Skin of body (tissue), 2 donors: ENCODE results near the gene NBDY. TPM values are rescaled to one million over a fixed set of nuclear protein-coding genes. Genes with fewer than 3 reads are reported as not detected.
"Not testable (repeated sequence)": the region's sequence is repeated elsewhere in the genome, so short reads cannot be mapped to it uniquely, and the experiment has no call there.

Source experiments
- DNase-seq: peaks from one replicate; lab custom pipeline; 2025; lab: John Stamatoyannopoulos, UW
- total RNA-seq: library from RNA; depleted of rRNA; stranded (reverse); fragments of >200 nt; gene quantifications from one replicate; pipeline ENCODE4 v1.2.3, GENCODE V29; 2014

The NBDY gene, protein sequence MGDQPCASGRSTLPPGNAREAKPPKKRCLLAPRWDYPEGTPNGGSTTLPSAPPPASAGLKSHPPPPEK
- total RNA-seq = 5.5 TPM

DNA sequence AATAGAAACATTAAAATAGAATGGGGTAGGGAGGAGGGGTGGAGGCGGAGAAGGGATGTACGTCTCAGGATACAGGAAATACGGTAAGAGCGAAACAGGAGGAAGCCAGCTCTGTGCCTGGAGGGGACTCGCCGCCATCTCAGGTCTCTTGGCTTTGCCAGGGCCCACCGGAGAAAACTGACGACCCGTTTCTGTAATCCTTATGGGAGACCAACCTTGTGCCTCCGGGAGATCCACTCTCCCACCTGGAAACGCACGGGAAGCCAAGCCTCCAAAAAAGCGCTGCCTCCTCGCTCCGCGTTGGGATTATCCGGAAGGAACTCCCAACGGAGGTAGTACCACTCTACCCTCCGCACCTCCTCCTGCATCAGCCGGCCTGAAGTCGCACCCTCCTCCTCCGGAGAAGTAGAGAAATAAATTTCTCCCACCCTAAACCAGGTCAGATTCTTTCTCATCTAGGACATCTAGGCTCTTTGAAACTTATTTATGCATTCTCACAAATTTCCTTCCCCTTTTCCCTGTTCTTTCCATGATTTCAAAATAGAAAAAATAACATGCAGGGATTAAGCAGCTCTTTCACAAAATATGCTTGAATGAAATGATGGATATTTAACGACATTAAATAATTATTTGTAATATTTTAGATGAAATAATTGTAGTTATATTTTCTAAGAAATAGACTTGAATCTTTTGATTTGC, at the start of gene NBDY:
Gene NBDY (plus strand): TSS at position 92 of the 699 bp plus-strand sequence. CDS start 111 bp downstream, at position 203.
- peak; percentile 42 for DNase-seq

GRCh38 chrX:56704530-56704929, 24.5 kb upstream of the NBDY start:
- not testable (repeated sequence) for DNase-seq

DNA sequence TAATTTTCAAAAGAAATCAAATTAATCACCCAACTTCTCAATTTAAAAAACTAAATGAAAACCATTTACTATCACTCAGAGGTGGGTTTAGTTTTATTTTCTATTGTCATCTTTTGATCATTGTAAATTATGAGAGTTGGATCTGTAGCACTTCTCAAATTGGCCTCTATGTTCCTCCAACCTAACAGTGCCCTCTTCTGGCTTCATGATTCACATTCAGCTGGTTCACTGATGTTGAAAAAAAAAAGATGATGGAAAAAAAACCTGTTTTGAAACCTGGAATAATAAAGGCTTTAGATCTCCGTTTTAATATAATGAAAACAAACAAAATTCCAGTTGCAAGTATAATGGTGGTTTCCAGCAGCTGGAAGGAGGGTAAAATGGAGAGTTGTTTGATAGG, 2.4 kb upstream of the NBDY start:
- DNase-seq = peak; percentile 19

DNA sequence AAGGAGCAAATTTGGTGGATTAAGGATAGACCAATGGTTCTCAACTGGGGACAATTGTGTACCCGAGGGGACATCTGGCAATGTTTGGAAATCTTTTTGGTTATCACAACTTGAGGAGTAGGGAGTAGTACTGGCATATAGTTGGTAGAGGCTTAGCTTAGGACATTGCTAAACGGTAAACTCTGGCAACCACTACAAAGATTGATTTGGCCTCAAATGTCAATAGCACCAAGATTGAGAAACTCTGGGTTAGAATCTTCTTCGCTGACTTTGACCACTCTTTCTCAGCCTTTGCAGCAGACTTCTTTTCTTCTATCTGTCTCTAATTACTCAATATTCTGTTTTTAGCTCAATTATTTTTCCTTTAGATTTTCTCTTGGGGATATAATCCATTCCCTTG, 1.5 kb upstream of the NBDY start:
- no peak for DNase-seq

DNA sequence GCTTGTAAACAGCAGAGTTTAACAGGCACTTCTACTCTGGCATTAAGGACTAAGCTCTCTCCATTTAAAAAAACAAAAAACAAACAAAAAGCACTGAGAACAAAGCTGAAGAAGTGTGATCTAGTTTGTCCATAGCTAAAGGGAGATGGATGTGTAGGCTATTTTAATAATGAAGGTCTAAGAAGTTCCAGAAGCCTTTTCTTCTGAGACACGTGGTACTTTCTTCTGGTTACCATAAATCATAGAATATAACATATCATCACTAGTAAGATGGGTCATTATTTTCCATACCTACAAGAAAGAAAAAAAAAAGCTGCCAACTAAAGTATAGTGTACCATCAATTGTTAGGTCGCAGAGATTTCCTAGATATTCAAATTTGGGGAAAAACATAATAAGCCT, 722 bp upstream of the NBDY start:
- DNase-seq = peak; percentile 10

- DNase-seq = peak; percentile 42
These were observed 291 bp upstream of the NBDY start for GRCh38 chrX:56728752-56729151.

GRCh38 chrX:56733459-56734046, 4.5 kb downstream of the NBDY start:
- peak; percentile 0 for DNase-seq

GRCh38 chrX:56736219-56736618, 7.2 kb downstream of the NBDY start:
- DNase-seq = no peak

- no peak for DNase-seq
These were observed 9.6 kb downstream of the NBDY start for GRCh38 chrX:56738670-56739069.

- peak; percentile 52 for DNase-seq
These were observed 16.0 kb downstream of the NBDY start for GRCh38 chrX:56744996-56745395.

GRCh38 chrX:56746996-56747395, 18.0 kb downstream of the NBDY start:
- DNase-seq = no peak

DNA sequence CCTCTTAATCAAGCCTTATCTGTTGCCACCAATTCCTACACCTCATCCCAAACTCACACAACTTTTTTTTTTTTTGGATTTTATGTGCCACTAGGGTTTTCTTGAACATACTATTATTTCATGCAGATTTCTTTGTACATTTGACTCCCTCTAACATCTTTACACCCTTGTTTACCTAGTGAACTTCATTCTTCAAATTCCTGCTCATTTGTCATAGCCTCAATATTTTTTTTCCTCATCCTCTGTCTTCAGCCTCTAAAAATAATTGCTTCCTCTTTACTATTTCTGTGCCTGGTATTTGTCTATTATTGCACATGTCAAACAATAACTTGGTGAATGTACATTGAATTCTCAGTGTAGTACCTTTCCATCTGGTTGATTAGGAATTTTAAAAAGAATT, 22.0 kb downstream of the NBDY start:
- DNase-seq = no peak

GRCh38 chrX:56757327-56757726, 28.3 kb downstream of the NBDY start:
- DNase-seq = no peak

DNA sequence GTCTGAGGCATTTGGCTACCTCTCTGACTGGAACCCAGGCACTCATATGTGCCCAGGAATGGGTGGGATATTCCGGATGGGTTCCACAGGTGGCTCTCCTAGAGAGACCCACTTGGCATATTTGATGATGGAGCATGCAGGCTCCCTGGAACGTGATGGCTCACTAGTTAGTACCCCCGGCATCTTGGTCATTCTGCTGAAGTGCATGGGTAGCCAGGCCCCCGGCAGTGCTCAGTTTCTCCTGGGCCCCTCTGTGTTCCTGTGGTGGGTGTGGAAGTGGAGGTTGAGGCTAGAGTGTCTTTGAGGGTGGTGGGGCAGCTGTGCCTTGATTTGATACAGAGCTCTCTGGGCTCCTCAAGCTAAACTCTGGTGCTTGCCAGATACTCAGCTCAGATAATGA, 29.4 kb downstream of the NBDY start:
- DNase-seq = no peak

DNA sequence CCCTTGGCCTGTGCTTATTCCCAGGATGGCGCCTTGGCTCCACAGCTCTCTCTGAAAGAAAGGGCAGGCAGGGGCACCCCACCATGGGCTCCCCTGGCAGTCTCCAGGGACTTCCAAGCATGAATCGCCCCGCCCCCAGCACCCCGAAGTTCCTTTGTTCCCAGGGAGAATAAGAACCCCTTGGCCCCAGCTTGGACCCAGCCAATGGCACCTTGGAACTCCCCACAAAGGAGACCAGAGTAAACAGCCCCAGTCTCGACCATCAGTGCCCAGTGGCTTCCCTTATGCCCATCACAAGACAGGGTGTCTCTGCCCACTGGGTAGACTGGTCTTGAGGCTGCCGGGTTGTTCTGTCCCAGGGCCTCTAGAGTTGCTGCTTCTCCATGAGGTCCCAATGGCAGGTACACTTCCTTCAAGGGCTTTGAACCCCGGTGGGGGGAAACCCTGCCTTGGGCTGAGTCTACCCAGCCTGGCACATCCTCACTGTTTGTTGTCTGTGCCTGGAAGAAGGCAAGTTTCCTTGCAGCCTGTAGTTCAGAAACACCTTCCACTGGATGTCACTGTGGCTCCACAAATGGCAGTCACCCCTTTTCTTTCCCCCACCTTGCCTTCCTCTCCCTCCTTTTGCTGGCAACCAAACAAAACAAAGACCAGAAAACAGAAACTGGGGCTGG, 30.8 kb downstream of the NBDY start:
- no peak for DNase-seq

DNA sequence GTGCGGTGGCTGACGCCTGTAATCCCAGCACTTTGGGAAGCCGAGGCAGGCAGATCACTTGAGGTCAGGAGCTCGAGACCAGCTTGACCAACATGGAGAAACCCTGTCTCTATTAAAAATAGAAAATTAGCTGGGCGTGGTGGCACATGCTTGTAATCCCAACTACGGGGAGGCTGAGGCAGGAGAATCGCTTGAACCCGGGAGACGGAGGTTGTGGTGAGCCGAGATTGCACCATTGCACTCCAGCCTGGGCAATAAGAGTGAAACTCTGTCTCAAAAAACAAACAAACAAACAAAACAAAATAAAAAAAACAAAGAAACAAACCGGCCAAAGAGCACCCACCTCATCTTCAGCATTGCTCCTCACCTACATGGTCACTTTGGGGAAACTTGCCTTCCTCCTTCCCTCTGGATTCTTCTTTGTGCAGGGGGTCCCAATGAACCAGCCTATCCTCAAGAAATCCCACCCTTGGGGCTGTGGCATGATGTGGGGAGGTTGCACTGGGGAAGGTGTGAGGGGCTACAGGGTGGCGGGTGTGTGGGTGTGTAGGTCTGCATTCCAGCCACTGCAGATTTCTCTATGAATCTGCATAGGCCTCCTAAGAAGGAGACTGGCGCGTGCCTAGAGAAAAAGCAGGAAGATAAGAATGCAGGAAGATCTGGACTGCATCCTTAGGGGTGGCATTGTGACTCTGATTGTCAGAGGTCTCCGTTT, 31.5 kb downstream of the NBDY start:
- DNase-seq = not testable (repeated sequence)

DNA sequence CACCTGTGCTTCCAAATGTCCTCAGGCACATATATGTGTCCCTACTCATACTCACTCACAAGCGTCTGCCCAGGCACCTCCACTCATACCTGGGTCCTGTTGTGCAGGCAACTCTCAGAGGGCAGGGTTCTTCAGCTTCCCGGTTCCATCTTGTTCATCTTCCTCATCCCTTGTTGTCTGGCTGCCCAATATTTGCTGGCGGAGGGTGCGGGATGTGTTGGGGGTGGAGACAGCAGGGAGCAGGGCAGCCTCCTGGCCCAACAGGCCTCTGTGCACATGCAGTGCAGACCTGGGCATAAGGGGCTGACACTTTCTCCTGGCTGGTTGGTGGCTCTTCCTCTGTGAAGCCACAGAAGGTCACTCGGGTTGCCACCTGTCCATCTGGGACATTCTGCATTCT, 32.1 kb downstream of the NBDY start:
- no peak for DNase-seq

DNA sequence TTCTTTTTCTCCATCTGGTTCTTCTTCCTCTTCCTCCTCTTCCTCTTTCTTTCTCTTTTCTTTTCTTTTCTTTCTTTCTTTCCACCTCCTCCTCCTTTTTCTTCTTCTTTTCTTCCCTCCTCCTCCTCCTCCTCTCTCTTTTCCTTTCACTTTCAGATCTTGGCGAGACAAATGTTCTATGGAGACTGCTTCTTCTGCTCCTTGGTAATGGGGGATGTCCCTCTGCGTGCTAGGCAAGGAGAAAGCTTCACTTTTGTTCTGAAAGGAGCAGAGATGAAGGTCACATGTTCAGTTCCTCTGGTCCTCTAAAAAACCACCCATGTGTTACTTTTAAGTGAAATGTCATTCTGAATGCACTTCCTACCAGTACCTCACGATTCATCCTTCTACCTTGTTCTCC, 33.2 kb downstream of the NBDY start:
- DNase-seq = no peak

GRCh38 chrX:56762707-56763555, 33.9 kb downstream of the NBDY start:
- no peak for DNase-seq

- DNase-seq = no peak
These were observed 34.6 kb downstream of the NBDY start for GRCh38 chrX:56763556-56764152.
